PC-3 (cell line): ENCODE results near the gene ZYX. TPM values are rescaled to one million over a fixed set of nuclear protein-coding genes. Genes with fewer than 3 reads are reported as not detected.

Experiments used
- ATAC-seq: fragments of 200-7000 bp; cut with Tn5 transposase; 2 replicates; pipeline ENCODE4 v1.9.1; 2020; ENCODE audit warnings: mild to moderate bottlenecking, moderate library complexity
- BruUV-seq: library from RNA; stranded (reverse); fragments of 400-500 nt; replicated peaks from 2 replicates; lab custom pipeline; 2021; lab: Mats Ljungman, UMichigan
- CTCF ChIA-PET: fragments of 300-600 bp; sonication (Branson Sonifier 250); formaldehyde crosslinking; loops from one replicate; lab custom pipeline; 2022; ENCODE audit warnings: antibody characterized with exemption; lab: Charles Lee
- POLR2A ChIA-PET: fragments of 300-600 bp; sonication (Branson Sonifier 250); formaldehyde crosslinking; loops from one replicate; lab custom pipeline; 2022; ENCODE audit warnings: antibody characterized with exemption; ENCODE audit not compliant: unreplicated experiment; lab: Charles Lee
- DNase-seq: peaks from one replicate; pipeline ENCODE4 v3.0.0-alpha.2; 2015
- H2AFZ ChIP-seq: fragments of 300-600 bp; sonication (generic); 2 replicates; pipeline ENCODE4 v1.6.0; 2016; ENCODE audit warnings: antibody characterized with exemption, low read length
- H3F3A ChIP-seq: fragments of 300-600 bp; sonication (generic); one replicate; pipeline ENCODE4 v1.6.0; 2017; ENCODE audit warnings: antibody characterized with exemption, low read length, control low read depth, mild to moderate bottlenecking; ENCODE audit not compliant: unreplicated experiment
- H3K27ac ChIP-seq: fragments of 300-600 bp; sonication (generic); 2 replicates; pipeline ENCODE4 v1.5.1; 2016; ENCODE audit warnings: mild to moderate bottlenecking, low read length
- H3K27me3 ChIP-seq: fragments of 300-600 bp; sonication (generic); 2 replicates; pipeline ENCODE4 v1.6.1; 2016; ENCODE audit warnings: low read length, mixed read lengths
- H3K36me3 ChIP-seq: fragments of 300-600 bp; sonication (generic); 2 replicates; pipeline ENCODE4 v1.6.1; 2016; ENCODE audit warnings: low read depth, mixed run types, low read length, mixed read lengths
- H3K4me1 ChIP-seq: fragments of 300-600 bp; sonication (generic); 2 replicates; pipeline ENCODE4 v1.5.1; 2016; ENCODE audit warnings: low read length; ENCODE audit not compliant: insufficient read depth
- H3K4me2 ChIP-seq: fragments of 300-600 bp; sonication (generic); 2 replicates; pipeline ENCODE4 v1.6.0; 2016; ENCODE audit warnings: low read length
- H3K4me3 ChIP-seq: fragments of 300-600 bp; sonication (generic); 2 replicates; pipeline ENCODE4 v1.5.1; 2016; ENCODE audit warnings: mild to moderate bottlenecking, low read length, mixed read lengths
- H3K79me2 ChIP-seq: fragments of 300-600 bp; sonication (generic); 2 replicates; pipeline ENCODE4 v1.6.1; 2017; ENCODE audit warnings: low read length, mixed read lengths
- H3K9ac ChIP-seq: fragments of 300-600 bp; sonication (generic); 2 replicates; pipeline ENCODE4 v1.6.0; 2016; ENCODE audit warnings: mild to moderate bottlenecking, low read length
- H3K9me2 ChIP-seq: fragments of 300-600 bp; sonication (generic); replicated peaks from 2 replicates; pipeline ENCODE4 v1.6.1; 2016; ENCODE audit warnings: mixed run types, low read length, mixed read lengths
- H3K9me3 ChIP-seq: fragments of 300-600 bp; sonication (generic); 2 replicates; pipeline ENCODE4 v1.6.1; 2016; ENCODE audit warnings: low read length, mixed read lengths
- H4K20me1 ChIP-seq: fragments of 300-600 bp; sonication (generic); 2 replicates; pipeline ENCODE4 v1.6.1; 2016; ENCODE audit warnings: low read length, mixed read lengths
- EZH2 ChIP-seq: fragments of 300-600 bp; sonication (generic); IDR thresholded peaks from one replicate; pipeline ENCODE4 v1.6.1; 2017; ENCODE audit warnings: antibody characterized with exemption, mild to moderate bottlenecking, low read length; ENCODE audit not compliant: unreplicated experiment
- EZH2phosphoT487 ChIP-seq: fragments of 300-600 bp; sonication (generic); IDR thresholded peaks from 2 replicates; pipeline ENCODE4 v1.6.1; 2018; ENCODE audit warnings: mild to moderate bottlenecking, antibody characterized with exemption, low read length, borderline replicate concordance
- intact Hi-C: fragments of 100-400 bp; cut with micrococcal nuclease; formaldehyde crosslinking; loops from 2 replicates; pipeline ENCODE4 v1.9.0; 2023
- total RNA-seq: library from RNA; depleted of rRNA; stranded (reverse); fragments of >200 nt; gene quantifications from 2 replicates; pipeline ENCODE4 v1.2.3, GENCODE V29; 2014
- TF ChIP-seq, protein P1 (sequence below): fragments of 300-600 bp; sonication (generic); conservative IDR thresholded peaks from 2 replicates; pipeline ENCODE4 v1.5.1; 2017; ENCODE audit warnings: antibody characterized with exemption, low read depth, mild to moderate bottlenecking, low read length

Gene ZYX
- total RNA-seq, 1 experiment from 2014 or later, result 108 TPM

DNA sequence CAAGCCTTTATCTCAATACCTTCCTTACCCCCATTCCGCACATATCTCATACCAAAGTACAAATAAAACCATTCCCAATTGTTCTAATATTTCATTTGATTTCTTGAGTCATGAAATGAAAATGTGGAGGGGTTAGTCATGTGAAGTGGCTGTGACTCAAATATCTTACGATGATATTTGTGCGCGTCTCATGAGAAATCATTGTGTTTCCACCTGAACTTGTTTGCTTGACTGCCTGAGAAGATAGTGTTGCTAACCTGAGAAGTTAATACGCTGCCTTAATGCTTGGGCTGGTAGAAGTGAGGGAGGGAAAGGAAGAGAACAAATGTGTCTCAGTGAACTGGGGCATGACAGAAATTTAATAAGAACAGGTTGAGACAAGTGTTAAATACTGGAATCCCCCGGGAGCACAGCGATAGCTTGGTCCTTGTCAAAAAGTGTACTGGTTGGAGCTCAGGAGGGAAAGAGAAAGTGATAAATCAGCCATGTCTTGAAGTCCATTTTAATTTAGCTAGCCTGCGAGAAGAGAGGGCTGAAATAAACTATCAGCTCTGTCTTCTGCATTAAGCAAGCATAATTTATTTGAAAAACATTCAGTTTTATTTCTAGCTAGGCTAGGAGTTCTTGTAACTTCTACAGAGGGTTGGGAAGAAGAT lies 34.7 kb downstream of the ZYX start:
- TF ChIP-seq EZH2 (no peak), EZH2phosphoT487 (no peak)
- TF ChIP-seq, protein P1, sequence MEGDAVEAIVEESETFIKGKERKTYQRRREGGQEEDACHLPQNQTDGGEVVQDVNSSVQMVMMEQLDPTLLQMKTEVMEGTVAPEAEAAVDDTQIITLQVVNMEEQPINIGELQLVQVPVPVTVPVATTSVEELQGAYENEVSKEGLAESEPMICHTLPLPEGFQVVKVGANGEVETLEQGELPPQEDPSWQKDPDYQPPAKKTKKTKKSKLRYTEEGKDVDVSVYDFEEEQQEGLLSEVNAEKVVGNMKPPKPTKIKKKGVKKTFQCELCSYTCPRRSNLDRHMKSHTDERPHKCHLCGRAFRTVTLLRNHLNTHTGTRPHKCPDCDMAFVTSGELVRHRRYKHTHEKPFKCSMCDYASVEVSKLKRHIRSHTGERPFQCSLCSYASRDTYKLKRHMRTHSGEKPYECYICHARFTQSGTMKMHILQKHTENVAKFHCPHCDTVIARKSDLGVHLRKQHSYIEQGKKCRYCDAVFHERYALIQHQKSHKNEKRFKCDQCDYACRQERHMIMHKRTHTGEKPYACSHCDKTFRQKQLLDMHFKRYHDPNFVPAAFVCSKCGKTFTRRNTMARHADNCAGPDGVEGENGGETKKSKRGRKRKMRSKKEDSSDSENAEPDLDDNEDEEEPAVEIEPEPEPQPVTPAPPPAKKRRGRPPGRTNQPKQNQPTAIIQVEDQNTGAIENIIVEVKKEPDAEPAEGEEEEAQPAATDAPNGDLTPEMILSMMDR, result no peak
- no peaks in the 10 kb centered on the region for H3F3A ChIP-seq
- ATAC-seq (peak; percentile 80), DNase-seq (peak; percentile 90)
- H4K20me1 ChIP-seq, result no peaks in the 10 kb centered on the region
- peak overlapping the region; percentile 85 for H3K4me2 ChIP-seq
- H3K4me3 ChIP-seq, result peak overlapping the region; percentile 56
- H3K27me3 ChIP-seq, result no peaks in the 10 kb centered on the region
- H3K9me3 ChIP-seq, result no peaks in the 10 kb centered on the region
- H3K4me1 ChIP-seq, result peaks cover 32% of the 10 kb centered on the region
- no peaks in the 10 kb centered on the region for H3K9me2 ChIP-seq
- peak overlapping the region; percentile 53 for H3K9ac ChIP-seq
- H3K79me2 ChIP-seq, result no peaks in the 10 kb centered on the region
- no peaks in the 10 kb centered on the region for H3K36me3 ChIP-seq
- POLR2A ChIA-PET, result interaction anchor here (0.6 kb wide), 2 partner anchors 13 to 16 kb away, joined by 3 to 5 read pairs; no protein-coding TSS in a partner anchor
- H3K27ac ChIP-seq, result peak overlapping the region; percentile 89
- CTCF ChIA-PET, result interaction anchor here (0.7 kb wide), 1 partner anchor 85 kb away, joined by 3 read pairs; no protein-coding TSS in a partner anchor
- peak overlapping the region; percentile 62 for H2AFZ ChIP-seq
- BruUV-seq, result TSS peak; percentile 98
- intact Hi-C loops, result loop anchor here (2.0 to 10.0 kb wide), 5 partner anchors 34 to 411 kb away; partner anchors contain the start of gene ZYX

DNA sequence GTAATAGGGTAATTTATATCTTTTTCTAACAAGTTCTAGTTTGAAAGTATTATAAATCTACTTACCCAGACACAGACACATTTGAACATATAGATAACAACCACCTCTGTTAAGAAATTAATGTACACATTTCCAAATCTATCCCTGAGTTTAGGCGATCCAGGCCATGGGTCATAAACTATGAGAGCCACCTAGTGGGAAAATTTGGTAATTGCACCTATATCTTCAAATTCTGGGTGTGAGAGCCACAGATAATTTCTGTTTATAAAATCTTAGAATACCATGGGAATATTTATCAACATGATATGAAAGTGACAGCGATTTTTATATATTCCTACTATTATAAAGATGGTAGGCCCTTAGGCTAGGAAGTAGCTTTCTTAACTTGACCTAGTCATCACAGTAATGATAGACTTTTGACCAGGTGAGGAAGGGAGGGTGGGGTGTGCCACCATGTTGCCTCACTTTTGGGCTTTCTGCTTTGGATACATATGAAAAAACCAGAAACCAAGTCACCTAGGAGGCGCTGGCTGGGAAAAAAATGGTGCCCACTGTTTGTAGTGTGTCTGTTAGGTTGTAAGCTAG lies 35.5 kb downstream of the ZYX start:
- Histone ChIP-seq H4K20me1 (no peaks in the 10 kb centered on the region), H3K9me3 (no peaks in the 10 kb centered on the region), H3K36me3 (no peaks in the 10 kb centered on the region), H3K4me3 (peak overlapping the region; percentile 56; the same call in 1 of the 2 replicates), H3K4me1 (peaks cover 32% of the 10 kb centered on the region), H3K4me2 (peak overlapping the region; percentile 85), H3K9me2 (no peaks in the 10 kb centered on the region), H3K27me3 (no peaks in the 10 kb centered on the region), H3K9ac (peak overlapping the region; percentile 53; the same call in 1 of the 2 replicates), H3K27ac (peak overlapping the region; percentile 89), H3K79me2 (no peaks in the 10 kb centered on the region), H3F3A (no peaks in the 10 kb centered on the region), H2AFZ (peak overlapping the region; percentile 62; the same call in 1 of the 2 replicates)
- intact Hi-C loops, result loop anchor here (2.0 to 10.0 kb wide), 4 partner anchors 34 to 412 kb away; partner anchors contain the start of gene ZYX
- CTCF ChIA-PET, result interaction anchor here (0.6 to 1.2 kb wide), 3 partner anchors 8 to 177 kb away, joined by 3 to 7 read pairs (median 4); partner anchors contain the start of gene EPHA1
- BruUV-seq, result no TSS peak
- DNase-seq (peak; percentile 80), ATAC-seq (peak; percentile 25; the same call in 1 of the 2 replicates)
- POLR2A ChIA-PET, result interaction anchor here (0.6 kb wide), 2 partner anchors 14 to 15 kb away, joined by 5 to 9 read pairs; no protein-coding TSS in a partner anchor
- TF ChIP-seq EZH2, result no peak
- TF ChIP-seq, protein P1, result peak; percentile 86
